HCEC 1CT (cell line): ENCODE results near the gene ALDH18A1.
"Not testable (repeated sequence)": the region's sequence is repeated elsewhere in the genome, so short reads cannot be mapped to it uniquely, and the experiment has no call there.

ENCODE experiments used
- DNase-seq: peaks from one replicate; pipeline ENCODE4 v3.0.0-alpha.2; 2017

ALDH18A1 gene

GRCh38 chr10:95656291-95657164, at the start of gene ALDH18A1:
Gene ALDH18A1, minus strand, starts transcription at chr10:95656711. Its CDS starts 3,334 bp downstream, at chr10:95653377.
- DNase-seq: peak; percentile 83

DNA sequence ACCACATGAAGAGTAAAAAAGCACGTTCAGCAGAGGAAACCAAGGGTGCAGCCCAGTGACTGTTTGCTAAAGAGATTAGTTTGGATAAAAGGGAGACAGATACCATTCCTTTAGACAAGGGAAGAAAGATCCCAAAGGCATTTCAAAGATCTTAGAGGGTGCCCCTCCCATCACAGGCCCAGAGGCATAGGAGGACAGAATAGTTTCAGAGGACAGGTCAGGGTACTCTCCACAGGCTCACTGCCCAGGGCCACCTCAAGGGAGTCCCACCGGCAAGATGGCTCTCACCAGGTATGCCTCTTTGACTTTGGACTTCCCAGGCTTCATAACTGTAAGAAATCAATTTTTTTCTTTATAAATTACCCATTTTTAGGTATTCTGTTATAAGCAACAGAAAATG, 41.9 kb upstream of the ALDH18A1 start:
- no peak for DNase-seq

DNA sequence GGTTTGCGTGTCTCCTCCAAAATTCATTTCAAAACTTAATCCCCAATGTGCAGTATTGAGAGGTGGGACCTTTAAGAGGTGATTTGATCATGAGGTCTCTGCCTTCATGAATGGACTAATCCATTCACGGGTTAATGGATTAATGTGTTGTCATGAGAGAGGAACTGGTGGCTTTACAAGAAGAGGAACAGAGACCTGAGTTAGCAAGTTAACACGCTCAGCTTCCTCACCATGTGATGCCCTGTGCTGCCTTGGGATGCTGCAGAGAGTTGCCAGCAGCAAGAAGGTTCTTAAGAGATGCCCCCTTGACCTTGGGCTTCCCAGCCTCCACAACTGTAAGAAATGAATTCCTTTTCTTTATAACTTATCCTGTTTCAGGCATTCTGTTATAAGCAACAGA, 40.9 kb upstream of the ALDH18A1 start:
- no peak for DNase-seq

GRCh38 chr10:95694665-95695064, 38.2 kb upstream of the ALDH18A1 start:
- no peak for DNase-seq

DNA sequence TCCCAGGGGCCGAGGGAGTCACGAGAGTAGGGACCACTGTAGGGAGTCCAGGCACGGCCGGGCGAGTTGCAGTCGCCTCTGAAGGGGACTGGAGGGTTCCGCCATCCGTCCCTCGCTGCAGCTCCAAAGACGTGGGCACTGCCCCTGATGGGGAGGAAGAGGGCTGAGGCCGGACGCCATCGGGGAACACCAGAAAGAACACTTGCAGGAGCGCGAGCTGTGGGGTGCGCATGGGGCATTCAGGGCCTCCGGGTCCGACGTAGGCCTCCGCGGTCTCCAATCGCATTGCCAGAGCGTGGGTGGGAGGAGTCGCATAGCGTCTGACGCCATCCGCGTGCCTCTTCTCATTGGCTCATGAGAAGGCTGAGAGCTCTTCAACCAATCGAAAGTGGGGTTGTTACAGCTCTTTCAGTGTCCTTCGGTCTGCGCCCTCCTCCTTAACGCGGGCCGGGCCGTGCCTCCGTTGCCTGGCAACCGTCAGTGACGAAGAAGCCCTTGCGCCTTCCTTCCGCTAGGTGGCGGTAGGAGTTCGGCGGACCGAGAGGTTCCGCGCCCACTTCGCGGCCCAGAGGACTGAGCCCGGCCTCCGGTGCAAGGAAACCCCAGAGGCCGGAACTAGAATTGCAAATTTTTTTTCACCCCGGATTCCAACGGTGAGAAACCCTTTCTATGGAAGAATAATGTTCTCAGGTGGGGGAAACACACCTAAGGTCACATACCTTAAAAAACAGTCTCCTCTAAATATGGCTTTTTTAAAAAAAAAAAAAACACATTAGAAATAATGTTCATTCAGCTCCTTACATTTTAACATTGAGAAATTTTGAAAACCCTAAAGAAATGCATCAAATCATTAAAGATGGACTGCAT, 37.4 kb upstream of the ALDH18A1 start, which contains the start of gene TCTN3:
TCTN3 (minus strand) TSS at position 260 of the 867 bp plus-strand sequence; CDS start at position 232, 28 bp downstream.
- peak; percentile 99 for DNase-seq

GRCh38 chr10:95693071-95693667, 36.7 kb upstream of the ALDH18A1 start:
- no peak for DNase-seq

- no peak for DNase-seq
These were observed 34.8 kb upstream of the ALDH18A1 start for GRCh38 chr10:95691281-95691680.

DNA sequence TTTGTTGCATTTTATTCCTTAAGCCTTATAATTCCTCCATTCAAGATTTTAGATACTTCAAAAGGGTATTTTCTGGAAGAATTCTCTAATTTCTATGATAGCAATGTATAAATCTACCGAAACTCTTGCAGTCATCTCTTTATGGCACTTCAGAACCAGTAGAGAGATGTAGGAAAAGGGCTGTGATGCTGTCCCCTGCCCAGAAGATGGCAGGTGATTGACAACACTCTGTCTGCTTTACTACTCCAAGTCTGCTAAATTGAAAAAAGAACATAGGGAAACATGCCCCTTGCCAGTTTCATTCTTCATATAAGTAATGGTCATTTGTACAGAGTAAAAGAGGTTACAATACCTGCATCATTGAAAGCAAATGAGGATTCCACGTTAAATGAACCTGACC, 32.1 kb upstream of the ALDH18A1 start:
- no peak for DNase-seq

GRCh38 chr10:95683966-95684365, 27.5 kb upstream of the ALDH18A1 start:
- DNase-seq: no peak

DNA sequence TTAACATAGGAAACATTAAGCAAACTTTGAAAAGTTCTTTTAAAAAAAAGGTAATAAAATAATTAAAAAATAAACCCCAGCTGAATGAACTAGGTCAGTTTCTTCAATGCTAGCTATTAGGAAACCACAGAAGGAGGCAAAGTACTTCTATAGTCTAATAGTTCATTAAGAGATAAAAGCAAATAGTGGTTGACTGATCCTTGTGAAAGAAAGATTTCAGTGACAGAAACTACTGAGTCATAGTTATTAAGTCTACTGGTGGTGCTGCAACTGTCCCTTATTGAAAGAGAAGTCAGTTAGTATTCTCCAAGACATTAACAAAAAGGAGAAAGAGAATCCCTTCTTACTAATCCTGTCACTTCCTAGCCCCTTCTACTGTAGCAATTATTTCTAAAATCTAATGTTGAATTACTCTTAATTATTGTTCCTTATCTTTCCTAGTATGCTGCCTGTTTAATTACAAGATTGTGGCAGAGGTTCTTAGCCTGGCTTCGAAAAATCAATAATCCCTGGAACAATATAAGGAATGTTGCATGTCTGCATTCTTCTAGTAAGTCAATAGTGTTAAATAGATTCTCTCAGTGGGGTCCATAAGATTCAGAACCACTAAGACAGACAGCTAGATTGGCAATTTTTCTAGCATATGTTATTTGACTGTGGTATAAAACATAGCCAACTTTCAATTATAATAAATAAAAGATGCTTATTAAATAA, 19.0 kb upstream of the ALDH18A1 start:
- DNase-seq: no peak

DNA sequence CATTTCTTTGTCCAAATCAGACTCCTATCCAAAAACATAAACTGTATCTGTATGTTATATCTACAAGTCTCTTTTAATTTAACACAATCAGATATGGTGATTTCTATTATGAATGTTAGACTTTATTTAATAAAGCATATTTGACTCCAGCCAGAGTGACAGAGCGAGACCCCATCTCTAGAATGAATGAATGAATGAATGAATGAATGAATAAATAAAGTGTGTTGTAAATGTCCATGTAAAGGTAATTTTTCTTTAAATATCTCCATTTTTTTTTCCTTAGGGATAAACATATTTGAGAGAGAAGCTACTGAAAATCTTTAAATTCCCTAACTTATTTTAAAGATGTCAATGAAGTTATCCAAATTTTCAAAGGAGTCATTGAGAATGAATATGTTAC, 18.1 kb upstream of the ALDH18A1 start:
- no peak for DNase-seq

GRCh38 chr10:95672641-95673040, 16.1 kb upstream of the ALDH18A1 start:
- not testable (repeated sequence) for DNase-seq

GRCh38 chr10:95664543-95664942, 8.0 kb upstream of the ALDH18A1 start:
- DNase-seq: no peak

- no peak for DNase-seq
These were observed 7.0 kb upstream of the ALDH18A1 start for GRCh38 chr10:95663496-95663895.

DNA sequence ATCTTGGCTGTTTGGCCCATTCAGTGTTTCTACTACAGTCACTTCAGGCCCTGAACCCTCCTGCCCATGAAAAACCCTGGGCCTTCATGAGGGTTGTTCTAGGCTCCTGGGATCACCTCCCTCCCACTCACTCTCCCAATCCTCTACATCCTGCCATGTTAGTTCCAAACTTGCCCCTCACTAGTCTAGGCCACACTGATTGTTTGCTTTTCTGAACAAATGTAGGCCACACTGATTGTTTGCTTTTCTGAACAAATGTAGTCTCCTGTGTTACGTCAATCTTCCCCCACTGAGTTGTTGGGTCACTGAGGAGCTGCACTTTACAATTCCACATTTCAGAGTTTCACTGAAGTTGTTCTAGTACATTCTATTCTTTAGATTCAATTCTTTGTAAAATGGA, 5.3 kb upstream of the ALDH18A1 start:
- no peak for DNase-seq

DNA sequence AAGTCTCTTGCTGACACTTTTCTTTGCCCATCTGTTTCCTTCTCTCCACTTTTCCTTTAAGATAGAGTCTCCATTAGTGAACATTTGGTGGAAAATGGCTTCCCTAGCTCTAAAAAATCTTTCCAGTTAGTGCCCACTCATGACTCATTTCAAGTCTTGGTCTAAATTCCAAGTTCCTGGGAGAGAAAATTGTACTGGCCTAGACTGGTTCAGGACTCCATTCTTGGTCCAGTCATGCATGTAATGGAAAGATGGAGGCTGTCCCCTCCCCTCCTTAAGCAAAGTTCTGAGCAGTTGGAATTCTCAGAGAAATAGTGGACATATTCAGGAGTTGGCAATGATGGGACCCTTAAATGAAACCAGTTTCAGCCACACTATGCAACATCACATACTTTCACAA, 3.8 kb upstream of the ALDH18A1 start:
- peak; percentile 29 for DNase-seq

GRCh38 chr10:95657250-95657649, 739 bp upstream of the ALDH18A1 start:
- no peak for DNase-seq

GRCh38 chr10:95655571-95656290, 780 bp downstream of the ALDH18A1 start:
- peak; percentile 18 for DNase-seq

DNA sequence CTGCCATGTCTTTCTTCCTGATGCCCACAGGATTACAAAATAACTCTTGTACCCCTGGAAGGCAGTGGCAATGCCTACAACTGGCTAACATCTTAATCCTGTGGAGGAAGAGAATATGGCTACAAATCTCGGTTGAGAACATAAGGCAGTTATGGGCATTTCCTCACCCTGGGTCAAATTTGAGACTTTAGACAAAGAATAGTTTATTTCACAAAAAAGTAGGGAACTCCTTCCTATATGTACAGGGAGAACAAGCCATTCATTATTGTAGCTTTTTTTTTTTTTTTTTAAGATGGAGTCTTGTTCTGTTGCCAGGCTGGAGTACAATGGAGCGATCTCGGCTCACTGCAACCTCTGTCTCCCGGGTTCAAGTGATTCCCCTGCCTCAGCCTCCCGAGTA, 2.6 kb downstream of the ALDH18A1 start:
- DNase-seq: no peak

DNA sequence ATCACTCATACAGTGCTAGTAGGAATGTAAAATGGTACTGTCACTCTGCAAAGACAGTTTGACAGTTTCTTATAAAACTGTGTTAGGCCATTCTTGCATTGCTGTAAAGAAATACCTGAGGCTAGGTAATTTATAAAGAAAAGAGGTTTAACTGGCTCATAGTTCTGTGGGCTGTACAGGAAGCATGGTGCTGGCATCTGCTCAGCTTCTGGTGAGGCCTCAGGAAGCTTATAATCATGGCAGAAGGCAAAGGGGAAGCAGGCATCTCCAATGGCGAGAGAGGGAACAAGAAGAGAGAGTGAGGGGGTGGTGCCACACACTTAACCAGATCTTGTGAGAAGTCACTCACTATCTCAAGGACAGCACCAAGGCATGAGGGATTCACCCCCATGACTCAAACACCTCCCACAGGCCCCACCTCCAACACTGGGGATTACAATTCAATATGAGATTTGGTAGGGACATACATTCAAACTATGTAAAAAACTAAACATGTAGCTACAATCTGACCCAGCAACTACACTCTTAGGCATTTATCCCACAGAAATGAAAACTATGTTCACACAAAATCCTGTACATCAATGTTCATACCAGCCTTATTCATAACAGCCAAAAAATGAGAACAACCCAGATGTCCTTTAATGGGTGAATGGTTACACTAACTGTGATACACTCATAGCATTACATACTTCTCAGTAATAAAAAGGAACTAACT, 5.0 kb downstream of the ALDH18A1 start:
- DNase-seq: no peak

DNA sequence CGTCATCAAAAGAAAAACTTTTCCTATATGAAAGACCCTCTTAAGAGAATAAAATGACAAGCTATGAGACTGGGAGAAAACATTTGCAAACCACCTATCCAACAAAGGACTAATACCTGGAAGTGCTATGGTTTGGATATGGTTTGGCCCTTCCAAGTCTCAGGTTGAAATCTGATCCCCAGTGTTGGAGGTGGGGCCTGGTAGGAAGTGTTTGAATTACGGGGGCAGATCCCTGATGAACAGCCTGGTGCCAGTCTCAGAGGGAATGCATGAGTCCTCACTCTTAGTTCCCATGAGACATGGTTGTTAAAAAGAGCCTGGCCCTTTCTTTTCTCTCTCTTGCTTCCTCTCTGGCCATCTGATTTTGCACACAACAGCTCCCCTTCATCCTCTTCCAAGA, 6.3 kb downstream of the ALDH18A1 start:
- DNase-seq: no peak
